ENCODE results near the gene PRPSAP1. TPM values are rescaled to one million over a fixed set of nuclear protein-coding genes. Genes with fewer than 3 reads are reported as not detected.

The PRPSAP1 gene
- polyA plus RNA-seq, 3 donors: 45.8 to 58.2 (median 51.2) TPM

GRCh38 chr17:76383546-76384221 lies 30.0 kb upstream of the PRPSAP1 start:
- no peaks in the 10 kb centered on the region for H3K36me3 ChIP-seq (replicated peaks in 1 of 2; ENCODE audit: control insufficient read depth in 1 of 2, insufficient read depth in 2 of 2, low read length in 2 of 2)
- H3K9me3 ChIP-seq (replicated peaks in 1 of 2; ENCODE audit: control insufficient read depth in 1 of 2, insufficient read depth in 1 of 2, low read length in 2 of 2): no peaks in the 10 kb centered on the region
- Mint-ChIP-seq H3K36me3 (peaks cover 8 to 11% of the 10 kb centered on the region in 2 donors), H3K4me1 (peaks cover 29% of the 10 kb centered on the region), H3K27ac (peak overlapping the region; percentile 87 to 97 (median 91)), H3K27me3 (ENCODE audit: low read depth in 3 of 3) (peaks cover 4 to 17% (median 9%) of the 10 kb centered on the region in 3 donors), H3K9me3 (peaks cover 0 to 2% (median 0%) of the 10 kb centered on the region in 7 donors), H3K4me3 (peak overlapping the region; percentile 96 to 97)
- peak overlapping the region; percentile 81 for H2AFZ ChIP-seq (ENCODE audit: insufficient read depth, low read depth, low read length, poor library complexity, severe bottlenecking)
- under 1% methylated on average over 65 of the region's 65 CpGs for WGBS (ENCODE audit: insufficient coverage)
- no peaks in the 10 kb centered on the region for H3K79me2 ChIP-seq (ENCODE audit: insufficient read depth, low read length)
- H3K27me3 ChIP-seq (ENCODE audit: control insufficient read depth in 2 of 2, insufficient read depth in 2 of 2, low read length in 2 of 2): peaks cover 0 to 11% of the 10 kb centered on the region in 2 donors
- H3K4me3 ChIP-seq (replicated peaks in 1 of 3; ENCODE audit: low read depth in 2 of 3, low read length in 3 of 3): peak overlapping the region; percentile 75 to 86 (median 75)
- H3K27ac ChIP-seq (ENCODE audit: low read depth in 1 of 2, low read length in 2 of 2): peak overlapping the region; percentile 90 to 96
- peak overlapping the region; percentile 82 for H3K4me2 ChIP-seq (replicated peaks; ENCODE audit: extremely low read depth, low read length, poor library complexity, severe bottlenecking)
- peak; percentile 40 for TF ChIP-seq CTCF (IDR thresholded peaks at IDR 0.05)
- H4K20me1 ChIP-seq (ENCODE audit: insufficient read depth, low read length): peaks cover 27% of the 10 kb centered on the region
- DNase-seq: peak; percentile 64 to 72 (median 70)
- intact Hi-C loops (cut with micrococcal nuclease): loop anchor here in 1 of 2 donors (2.0 to 10.0 kb wide), 3 partner anchors 29 to 121 kb away; partner anchors contain the start of gene RHBDF2
- peak overlapping the region; percentile 87 for H3K9ac ChIP-seq (ENCODE audit: insufficient read depth, low read length, poor library complexity, severe bottlenecking)
- peaks cover 42 to 57% of the 10 kb centered on the region in 2 donors for H3K4me1 ChIP-seq (ENCODE audit: control insufficient read depth in 1 of 2, insufficient read depth in 2 of 2, low read length in 2 of 2)

- Histone ChIP-seq H2AFZ (ENCODE audit: insufficient read depth, low read depth, low read length, poor library complexity, severe bottlenecking) (peak overlapping the region; percentile 81), H3K9me3 (replicated peaks in 1 of 2; ENCODE audit: control insufficient read depth in 1 of 2, insufficient read depth in 1 of 2, low read length in 2 of 2) (no peaks in the 10 kb centered on the region), H3K79me2 (ENCODE audit: insufficient read depth, low read length) (no peaks in the 10 kb centered on the region), H3K4me1 (ENCODE audit: control insufficient read depth in 1 of 2, insufficient read depth in 2 of 2, low read length in 2 of 2) (peaks cover 42 to 59% of the 10 kb centered on the region in 2 donors), H3K36me3 (replicated peaks in 1 of 2; ENCODE audit: control insufficient read depth in 1 of 2, insufficient read depth in 2 of 2, low read length in 2 of 2) (no peaks in the 10 kb centered on the region), H3K4me2 (replicated peaks; ENCODE audit: extremely low read depth, low read length, poor library complexity, severe bottlenecking) (peak overlapping the region; percentile 82), H4K20me1 (ENCODE audit: insufficient read depth, low read length) (peaks cover 27% of the 10 kb centered on the region), H3K4me3 (replicated peaks in 1 of 3; ENCODE audit: low read depth in 2 of 3, low read length in 3 of 3) (peak overlapping the region; percentile 75 to 86 (median 75)), H3K9ac (ENCODE audit: insufficient read depth, low read length, poor library complexity, severe bottlenecking) (peak overlapping the region; percentile 87), H3K27ac (ENCODE audit: low read depth in 1 of 2, low read length in 2 of 2) (peak overlapping the region; percentile 90 to 96), H3K27me3 (ENCODE audit: control insufficient read depth in 2 of 2, insufficient read depth in 2 of 2, low read length in 2 of 2) (peaks cover 0 to 11% of the 10 kb centered on the region in 2 donors)
- WGBS (ENCODE audit: insufficient coverage): under 1% methylated on average over 57 of the region's 80 CpGs
- H3K9me3 Mint-ChIP-seq: peaks cover 0 to 2% (median 0%) of the 10 kb centered on the region in 7 donors
- peak overlapping the region; percentile 87 to 97 (median 93) for H3K27ac Mint-ChIP-seq
- H3K27me3 Mint-ChIP-seq (ENCODE audit: low read depth in 3 of 3): peaks cover 4 to 17% (median 9%) of the 10 kb centered on the region in 3 donors
- TF ChIP-seq CTCF (IDR thresholded peaks at IDR 0.05): no peak
- peak; percentile 68 to 89 (median 76) for DNase-seq
- H3K4me1 Mint-ChIP-seq: peaks cover 33% of the 10 kb centered on the region
- H3K36me3 Mint-ChIP-seq: peaks cover 11 to 16% of the 10 kb centered on the region in 2 donors
- intact Hi-C loops (cut with micrococcal nuclease): loop anchor here in 1 of 2 donors (5.0 to 10.0 kb wide), 2 partner anchors 81 to 122 kb away; partner anchors contain the start of gene RHBDF2
- H3K4me3 Mint-ChIP-seq: peak overlapping the region; percentile 96 to 97
These were observed 29.3 kb upstream of the PRPSAP1 start for GRCh38 chr17:76382803-76383545.
